Lower leg skin (tissue), 4 donors: Measurements from ENCODE around the gene XPA. TPM values are rescaled to one million over a fixed set of nuclear protein-coding genes. Genes with fewer than 3 reads are reported as not detected.

ENCODE experiments used
- DNase-seq, 2 donors: peaks; one replicate each; pipeline ENCODE4 v3.0.0-alpha.2; 2019; ENCODE audit warnings: low spot score in 2 of 2
- H3K4me3 ChIP-seq: fragments of 200-600 bp; sonication (generic); 2 replicates; pipeline ENCODE4 v1.5.1; 2017; ENCODE audit warnings: mild to moderate bottlenecking, low read depth; ENCODE audit not compliant: poor library complexity, severe bottlenecking
- POLR2A ChIP-seq, 2 donors: fragments of 450-650 bp; IDR thresholded peaks; one replicate each; pipeline ENCODE4 v1.6.1; 2016 to 2017; ENCODE audit warnings: antibody characterized with exemption in 2 of 2, mild to moderate bottlenecking in 1 of 2, moderate library complexity in 1 of 2
- WGBS, 2 donors: methylation state at CpG; one replicate each; pipeline ENCODE4 v1.1.5; 2018; 5-methylcytosine and 5-hydroxymethylcytosine counted together
- intact Hi-C: fragments of 100-400 bp; cut with DNase I; formaldehyde crosslinking; loops from one replicate; pipeline ENCODE4 v1.15.0; 2023; ENCODE audit warnings: low total_unique reads
- total RNA-seq, 4 donors: library from RNA; depleted of rRNA; stranded (reverse); fragments of >200 nt; gene quantifications; one replicate each; pipeline ENCODE4 v1.1.0, GENCODE V29; 2016
- TF ChIP-seq, protein P1 (sequence below), 3 donors: fragments of 450-650 bp; IDR thresholded peaks; one replicate each; pipeline ENCODE4 v1.5.1; 2016; ENCODE audit warnings: antibody characterized with exemption in 3 of 3, mild to moderate bottlenecking in 3 of 3, moderate library complexity in 2 of 3

XPA gene
- total RNA-seq, 4 donors from 2014 or later, result 9.7 to 16.5 (median 14.1) TPM

DNA sequence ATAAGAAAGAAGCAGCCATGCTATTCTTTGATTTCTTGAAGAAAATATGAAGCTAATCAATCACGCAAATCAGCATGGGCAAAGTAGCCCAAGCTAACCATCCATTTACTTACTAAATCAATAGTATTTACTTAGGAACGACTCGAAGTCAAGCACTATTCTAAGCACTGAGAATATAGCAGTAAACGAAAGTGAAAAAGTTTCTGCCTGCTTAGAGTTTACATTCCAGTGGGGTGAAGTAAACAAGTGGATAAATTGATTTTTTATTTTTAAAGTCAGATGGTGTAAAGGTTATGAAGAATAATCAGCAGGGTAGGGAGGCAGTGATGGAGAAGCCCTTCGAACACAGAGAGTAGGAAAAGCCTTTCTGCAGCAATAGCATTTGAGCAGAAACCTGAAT lies 69.5 kb downstream of the XPA start:
- TF ChIP-seq POLR2A (IDR thresholded peaks at IDR 0.05), result no peak
- TF ChIP-seq, protein P1, sequence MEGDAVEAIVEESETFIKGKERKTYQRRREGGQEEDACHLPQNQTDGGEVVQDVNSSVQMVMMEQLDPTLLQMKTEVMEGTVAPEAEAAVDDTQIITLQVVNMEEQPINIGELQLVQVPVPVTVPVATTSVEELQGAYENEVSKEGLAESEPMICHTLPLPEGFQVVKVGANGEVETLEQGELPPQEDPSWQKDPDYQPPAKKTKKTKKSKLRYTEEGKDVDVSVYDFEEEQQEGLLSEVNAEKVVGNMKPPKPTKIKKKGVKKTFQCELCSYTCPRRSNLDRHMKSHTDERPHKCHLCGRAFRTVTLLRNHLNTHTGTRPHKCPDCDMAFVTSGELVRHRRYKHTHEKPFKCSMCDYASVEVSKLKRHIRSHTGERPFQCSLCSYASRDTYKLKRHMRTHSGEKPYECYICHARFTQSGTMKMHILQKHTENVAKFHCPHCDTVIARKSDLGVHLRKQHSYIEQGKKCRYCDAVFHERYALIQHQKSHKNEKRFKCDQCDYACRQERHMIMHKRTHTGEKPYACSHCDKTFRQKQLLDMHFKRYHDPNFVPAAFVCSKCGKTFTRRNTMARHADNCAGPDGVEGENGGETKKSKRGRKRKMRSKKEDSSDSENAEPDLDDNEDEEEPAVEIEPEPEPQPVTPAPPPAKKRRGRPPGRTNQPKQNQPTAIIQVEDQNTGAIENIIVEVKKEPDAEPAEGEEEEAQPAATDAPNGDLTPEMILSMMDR (IDR thresholded peaks at IDR 0.05), result no peak
- H3K4me3 ChIP-seq, result no peak overlapping the region

DNA sequence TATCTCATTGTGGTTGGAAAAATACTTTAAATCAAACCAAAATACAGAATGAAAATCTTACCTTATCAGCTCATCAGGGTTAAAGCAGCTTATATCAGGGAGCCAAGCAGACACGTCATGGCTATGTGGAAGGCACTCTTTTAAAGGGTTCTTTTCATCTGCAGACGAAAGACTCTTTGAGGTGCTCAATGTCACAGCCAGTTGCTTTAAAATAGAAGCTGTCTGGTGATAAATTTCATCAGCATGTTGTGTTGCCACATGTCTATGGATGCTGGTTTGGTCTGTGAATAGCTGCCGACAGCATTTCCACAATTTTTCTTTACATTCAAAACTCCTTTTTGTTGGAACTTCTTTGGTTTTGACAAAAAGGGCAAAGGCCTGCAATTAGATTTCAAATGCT lies 71.5 kb downstream of the XPA start:
- no peak overlapping the region for H3K4me3 ChIP-seq
- WGBS, 2 donors, result 59 to 60% methylated on average over 3 of the region's 3 CpGs
- intact Hi-C loops, result no loop called here
- no peak for TF ChIP-seq POLR2A (IDR thresholded peaks at IDR 0.05)
- TF ChIP-seq, protein P1 (IDR thresholded peaks at IDR 0.05), result no peak
- no peak for DNase-seq

More for the DNA sequence above, 69.5 kb downstream of the XPA start:
- intact Hi-C loops, result no loop called here
- WGBS, 2 donors, result 71 to 77% methylated on average over 5 of the region's 5 CpGs
- DNase-seq, result no peak

Other genes starting within 250 kb of the XPA start
- 1 to 10 TPM; 1.8 to 4.9 (median 2.9) TPM for gene TMOD1, start 195.7 kb downstream of the XPA start, total RNA-seq
- gene TSTD2, start 64.0 kb downstream of the XPA start, total RNA-seq, result 10 to 100 TPM; 10.1 to 15.4 (median 13.2) TPM
- gene NCBP1, start 63.5 kb downstream of the XPA start, total RNA-seq, result 10 to 100 TPM in 3 of 4 donors, 1 to 10 TPM in 1; 9.7 to 17.2 (median 11.5) TPM
- 1 to 10 TPM in 3 of 4 donors, under 1 TPM in 1; 0.27 to 2.9 (median 1.6) TPM for gene FOXE1, start 155.9 kb upstream of the XPA start, total RNA-seq
- 10 to 100 TPM; 28.6 to 51.6 (median 38.7) TPM for gene TRMO, start 225.2 kb upstream of the XPA start, total RNA-seq
- under 1 TPM in 1 of 4 donors, not detected in 3; 0.08 TPM for gene HEMGN, start 240.8 kb upstream of the XPA start, total RNA-seq